ENCODE results near the gene LINC01488. TPM values are rescaled to one million over a fixed set of nuclear protein-coding genes. Genes with fewer than 3 reads are reported as not detected.

LINC01488 gene
- total RNA-seq, 2 experiments from 2014 or later: not detected

GRCh38 chr11:69512790-69513189, 31.3 kb downstream of the LINC01488 start:
- ChIA-PET POLR2A (no interaction called here), CTCF (no interaction called here)
- Mint-ChIP-seq H3K36me3 (ENCODE audit: low read depth) (no peaks in the 10 kb centered on the region), H3K4me3 (no peak overlapping the region), H3K4me1 (peaks cover 6% of the 10 kb centered on the region), H3K9me3 (peaks cover 2% of the 10 kb centered on the region), H3K27me3 (peaks cover 4% of the 10 kb centered on the region), H3K27ac (no peak overlapping the region)
- no peak for DNase-seq

- Mint-ChIP-seq H3K27ac (no peak overlapping the region), H3K27me3 (peaks cover 2% of the 10 kb centered on the region)
- no peak for DNase-seq
These were observed 31.7 kb downstream of the LINC01488 start for GRCh38 chr11:69513196-69513595.

GRCh38 chr11:69513663-69514224, 32.3 kb downstream of the LINC01488 start:
- no peak overlapping the region for H3K27ac Mint-ChIP-seq
- H3K4me3 Mint-ChIP-seq: no peak overlapping the region
- no peaks in the 10 kb centered on the region for H3K36me3 Mint-ChIP-seq (ENCODE audit: low read depth)
- no peaks in the 10 kb centered on the region for H3K27me3 Mint-ChIP-seq
- peaks cover 8% of the 10 kb centered on the region for H3K9me3 Mint-ChIP-seq
- CTCF ChIA-PET: no interaction called here
- peaks cover 5% of the 10 kb centered on the region for H3K4me1 Mint-ChIP-seq
- POLR2A ChIA-PET: no interaction called here
- DNase-seq: no peak

More at GRCh38 chr11:69513196-69513595, 31.7 kb downstream of the LINC01488 start:
- H3K9me3 Mint-ChIP-seq: peaks cover 4% of the 10 kb centered on the region
- ChIA-PET CTCF (no interaction called here), POLR2A (no interaction called here)
- H3K4me1 Mint-ChIP-seq: peaks cover 6% of the 10 kb centered on the region
- H3K4me3 Mint-ChIP-seq: no peak overlapping the region
- no peaks in the 10 kb centered on the region for H3K36me3 Mint-ChIP-seq (ENCODE audit: low read depth)

DNA sequence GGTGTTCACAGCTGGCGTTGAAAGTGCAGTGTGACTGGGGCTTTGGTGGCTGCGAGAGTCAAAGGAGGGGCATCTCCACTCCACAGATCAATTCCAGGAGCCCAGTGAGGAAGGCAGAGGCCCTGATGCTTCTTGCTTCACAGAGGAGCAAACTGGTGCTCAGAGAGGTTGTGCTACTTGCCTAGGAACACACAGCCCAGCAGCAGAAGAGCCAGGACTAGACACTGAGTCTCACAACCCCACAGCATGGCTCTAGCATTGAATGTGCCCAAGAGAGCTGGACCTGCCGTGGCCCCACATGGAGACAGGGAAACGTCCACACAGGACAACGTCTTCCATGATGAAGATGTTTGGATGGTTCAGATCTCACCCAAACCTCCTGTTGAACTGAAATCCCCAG, 33.3 kb downstream of the LINC01488 start:
- Mint-ChIP-seq H3K27me3 (no peaks in the 10 kb centered on the region), H3K36me3 (ENCODE audit: low read depth) (no peaks in the 10 kb centered on the region), H3K27ac (no peak overlapping the region), H3K4me1 (no peaks in the 10 kb centered on the region), H3K9me3 (peaks cover 8% of the 10 kb centered on the region), H3K4me3 (no peak overlapping the region)
- no peak for DNase-seq
- CTCF ChIA-PET: no interaction called here
- POLR2A ChIA-PET: no interaction called here

DNA sequence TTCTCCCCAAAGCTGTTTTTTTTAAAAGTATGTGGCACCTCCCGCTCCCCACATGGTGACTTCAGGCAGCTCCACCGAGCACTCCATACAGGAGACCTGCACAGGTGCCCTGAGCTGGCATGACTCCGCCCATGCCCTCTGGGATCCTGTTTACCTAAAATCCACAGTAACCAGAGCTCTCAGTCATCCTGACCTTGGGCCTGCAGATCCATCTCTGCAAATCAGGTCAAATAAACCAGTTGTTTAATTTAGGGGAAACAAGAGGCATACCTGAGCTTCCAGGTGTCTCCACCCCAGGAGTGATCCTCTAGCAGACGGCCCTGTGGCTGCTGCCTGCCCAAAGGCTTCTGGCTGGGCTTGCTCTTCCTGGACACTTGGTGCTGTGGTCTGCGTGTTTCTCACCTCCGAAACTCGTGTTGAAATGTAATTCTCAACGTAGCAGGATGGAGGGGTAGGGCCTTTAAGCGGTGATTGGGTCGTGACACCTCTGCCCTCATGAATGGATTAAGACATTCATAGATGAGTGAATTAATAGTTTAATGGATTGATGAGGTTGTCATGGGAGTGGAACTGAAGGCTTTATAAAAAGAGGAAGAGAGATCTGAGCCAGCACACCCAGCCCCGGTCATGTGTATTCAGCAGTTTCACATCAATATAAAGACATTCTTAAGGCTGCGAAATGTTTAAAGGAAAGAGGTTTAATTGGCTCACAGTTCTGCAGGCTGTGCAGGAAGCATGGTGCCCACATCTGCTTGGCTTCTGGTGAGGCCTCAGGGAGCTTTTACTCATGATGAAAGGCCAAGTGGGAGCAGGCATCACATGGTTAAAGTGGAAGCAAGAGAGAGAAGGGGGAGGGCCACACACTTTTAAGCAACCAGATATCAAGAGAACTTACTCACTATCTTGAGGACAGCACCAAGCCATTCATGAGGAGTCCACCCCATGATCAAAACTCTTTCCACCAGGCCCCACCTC, 34.1 kb downstream of the LINC01488 start:
- no peak for DNase-seq
- peaks cover 8% of the 10 kb centered on the region for H3K9me3 Mint-ChIP-seq
- no peak overlapping the region for H3K4me3 Mint-ChIP-seq
- H3K36me3 Mint-ChIP-seq (ENCODE audit: low read depth): no peaks in the 10 kb centered on the region
- ChIA-PET CTCF (no interaction called here), POLR2A (no interaction called here)
- no peaks in the 10 kb centered on the region for H3K4me1 Mint-ChIP-seq
- H3K27ac Mint-ChIP-seq: no peak overlapping the region
- no peaks in the 10 kb centered on the region for H3K27me3 Mint-ChIP-seq

- ChIA-PET POLR2A (no interaction called here), CTCF (no interaction called here)
- no peaks in the 10 kb centered on the region for H3K4me1 Mint-ChIP-seq
- no peak overlapping the region for H3K27ac Mint-ChIP-seq
- peaks cover 8% of the 10 kb centered on the region for H3K9me3 Mint-ChIP-seq
- no peaks in the 10 kb centered on the region for H3K27me3 Mint-ChIP-seq
- no peak for DNase-seq
- H3K4me3 Mint-ChIP-seq: no peak overlapping the region
- H3K36me3 Mint-ChIP-seq (ENCODE audit: low read depth): no peaks in the 10 kb centered on the region
These were observed 35.1 kb downstream of the LINC01488 start for GRCh38 chr11:69516526-69516925.

DNA sequence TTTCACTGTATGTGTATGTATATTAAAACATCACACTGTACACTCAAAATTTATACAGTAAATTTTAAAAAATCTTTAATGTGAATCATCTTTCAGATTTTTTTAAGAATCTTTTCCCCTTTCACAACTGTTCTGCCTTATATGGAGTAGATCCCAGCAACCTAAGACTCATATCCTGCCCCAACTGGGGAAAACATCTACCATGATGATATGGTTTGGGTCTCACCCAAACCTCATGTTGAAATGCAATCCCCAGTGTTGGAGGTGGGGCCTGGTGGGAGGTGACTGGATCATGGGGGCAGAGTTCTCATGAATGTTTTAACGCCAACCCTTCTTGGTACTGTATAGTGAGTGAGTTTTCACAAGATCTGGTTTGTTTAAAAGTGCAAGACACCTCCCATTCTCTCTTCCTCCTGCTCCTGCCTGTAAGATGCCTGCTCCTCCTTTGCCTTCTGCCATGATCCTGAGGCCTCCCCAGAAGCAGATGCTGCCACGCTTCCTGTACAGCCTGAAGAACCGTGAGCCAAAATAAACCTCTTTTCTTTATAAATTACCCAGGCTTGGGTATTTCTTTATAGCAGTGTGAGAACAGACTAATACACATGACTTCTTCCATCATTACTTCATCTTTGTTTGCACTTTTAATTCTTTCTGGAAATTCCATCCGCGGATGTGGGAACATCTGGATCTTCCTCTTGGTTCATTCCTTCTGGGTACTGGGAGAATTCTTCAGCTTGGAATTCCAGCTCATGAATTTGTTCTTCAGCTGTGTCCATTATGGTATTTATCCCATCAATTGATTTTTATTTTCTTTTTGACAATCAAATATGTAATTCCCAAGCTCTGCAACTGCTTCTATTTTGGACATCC, 36.9 kb downstream of the LINC01488 start:
- peaks cover 1% of the 10 kb centered on the region for H3K27me3 Mint-ChIP-seq
- no peak for DNase-seq
- no peaks in the 10 kb centered on the region for H3K4me1 Mint-ChIP-seq
- H3K27ac Mint-ChIP-seq: no peak overlapping the region
- peaks cover 8% of the 10 kb centered on the region for H3K9me3 Mint-ChIP-seq
- no peaks in the 10 kb centered on the region for H3K36me3 Mint-ChIP-seq (ENCODE audit: low read depth)
- no peak overlapping the region for H3K4me3 Mint-ChIP-seq
- ChIA-PET POLR2A (no interaction called here), CTCF (interaction anchor here (1.8 kb wide), 1 partner anchor 86 kb away, joined by 4 read pairs; no protein-coding TSS in a partner anchor)

- POLR2A ChIA-PET: no interaction called here
- CTCF ChIA-PET: no interaction called here
- Mint-ChIP-seq H3K4me3 (no peak overlapping the region), H3K9me3 (peaks cover 8% of the 10 kb centered on the region), H3K27ac (no peak overlapping the region), H3K4me1 (no peaks in the 10 kb centered on the region), H3K36me3 (ENCODE audit: low read depth) (no peaks in the 10 kb centered on the region), H3K27me3 (peaks cover 1% of the 10 kb centered on the region)
- DNase-seq: no peak
These were observed 38.9 kb downstream of the LINC01488 start for GRCh38 chr11:69520186-69520916.

GRCh38 chr11:69521457-69521856, 40.0 kb downstream of the LINC01488 start:
- no peak overlapping the region for H3K27ac Mint-ChIP-seq
- no peak for DNase-seq
- peaks cover 8% of the 10 kb centered on the region for H3K9me3 Mint-ChIP-seq
- no peaks in the 10 kb centered on the region for H3K4me1 Mint-ChIP-seq
- peaks cover 1% of the 10 kb centered on the region for H3K27me3 Mint-ChIP-seq
- POLR2A ChIA-PET: no interaction called here
- no peaks in the 10 kb centered on the region for H3K36me3 Mint-ChIP-seq (ENCODE audit: low read depth)
- no peak overlapping the region for H3K4me3 Mint-ChIP-seq
- CTCF ChIA-PET: no interaction called here

DNA sequence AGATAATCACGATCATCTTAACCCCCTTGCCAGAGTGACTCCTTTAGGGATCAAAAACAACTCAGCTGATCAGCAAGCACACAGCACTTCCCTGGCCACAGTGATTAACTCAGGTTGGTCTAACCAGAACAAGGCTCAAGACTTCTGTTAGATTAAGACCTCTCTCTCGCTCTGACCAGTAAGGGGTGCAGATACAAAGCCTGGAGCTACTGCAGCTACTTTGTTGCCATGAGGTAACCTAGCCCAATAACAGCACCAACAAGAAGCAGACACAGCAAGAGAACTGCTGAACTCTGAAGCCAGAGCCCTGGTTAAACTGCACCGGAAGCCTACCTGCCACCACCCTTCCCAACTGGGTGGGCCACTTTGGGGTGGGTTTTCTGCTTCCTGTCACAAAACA, 42.0 kb downstream of the LINC01488 start:
- H3K36me3 Mint-ChIP-seq (ENCODE audit: low read depth): no peaks in the 10 kb centered on the region
- peaks cover 2% of the 10 kb centered on the region for H3K9me3 Mint-ChIP-seq
- CTCF ChIA-PET: no interaction called here
- no peak for DNase-seq
- no peak overlapping the region for H3K27ac Mint-ChIP-seq
- H3K4me1 Mint-ChIP-seq: no peaks in the 10 kb centered on the region
- H3K27me3 Mint-ChIP-seq: peaks cover 1% of the 10 kb centered on the region
- H3K4me3 Mint-ChIP-seq: no peak overlapping the region
- POLR2A ChIA-PET: no interaction called here

DNA sequence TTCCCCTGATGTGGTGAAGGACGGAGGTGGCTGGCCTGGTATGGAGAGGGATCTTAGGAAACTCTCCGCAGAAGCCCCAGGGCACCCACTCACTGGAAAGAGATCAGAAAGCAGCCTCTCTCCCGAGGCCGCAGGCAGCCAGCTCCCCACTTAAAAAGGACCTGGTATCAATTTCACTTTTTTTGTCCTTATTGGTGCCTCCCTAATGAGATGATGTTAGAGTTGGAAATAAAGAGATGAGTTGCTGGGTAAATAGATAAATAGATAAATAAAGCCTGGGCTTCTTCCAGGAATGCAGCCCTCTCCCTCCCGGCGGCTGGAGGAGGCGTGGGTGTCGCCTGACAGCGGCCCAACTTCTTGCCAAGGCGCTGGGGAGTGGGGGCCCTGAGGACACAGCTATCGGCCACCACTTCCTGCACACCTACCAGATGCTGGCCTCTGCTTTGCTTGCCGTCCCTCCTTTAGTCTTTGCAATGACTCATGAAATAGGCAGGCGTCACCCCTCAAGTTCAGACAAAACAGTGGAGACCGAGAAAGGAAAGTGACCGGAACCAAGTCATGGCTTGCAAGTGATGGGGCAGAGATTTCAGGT, 42.9 kb downstream of the LINC01488 start:
- no peak for DNase-seq
- ChIA-PET POLR2A (no interaction called here), CTCF (no interaction called here)
- Mint-ChIP-seq H3K27me3 (peaks cover 3% of the 10 kb centered on the region), H3K36me3 (ENCODE audit: low read depth) (no peaks in the 10 kb centered on the region), H3K4me1 (no peaks in the 10 kb centered on the region), H3K27ac (no peak overlapping the region), H3K9me3 (no peaks in the 10 kb centered on the region), H3K4me3 (no peak overlapping the region)

- H3K27me3 Mint-ChIP-seq: peaks cover 5% of the 10 kb centered on the region
- DNase-seq: no peak
- H3K9me3 Mint-ChIP-seq: no peaks in the 10 kb centered on the region
- H3K4me1 Mint-ChIP-seq: no peaks in the 10 kb centered on the region
- ChIA-PET POLR2A (no interaction called here), CTCF (no interaction called here)
- H3K27ac Mint-ChIP-seq: no peak overlapping the region
- no peak overlapping the region for H3K4me3 Mint-ChIP-seq
- no peaks in the 10 kb centered on the region for H3K36me3 Mint-ChIP-seq (ENCODE audit: low read depth)
These were observed 43.5 kb downstream of the LINC01488 start for GRCh38 chr11:69524991-69525411.

Data from activated CD4-positive, alpha-beta T cell treated with anti-CD3 and anti-CD28 coated beads, Interleukin-2, amount 10 ng/mL, durations not matched to agents 7 days and 5 days (primary cell).